Fibroblast of villous mesenchyme (primary cell): ENCODE measurements around the gene STARD5. TPM values are rescaled to one million over a fixed set of nuclear protein-coding genes. Genes with fewer than 3 reads are reported as not detected.

Experiments used
- DNase-seq: peaks from one replicate; pipeline ENCODE4 v3.0.0-alpha.2; 2010; ENCODE audit warnings: low read depth
- H3K4me3 ChIP-seq: 2 replicates; pipeline ENCODE4 v1.5.1; 2011; ENCODE audit warnings: low read depth, mild to moderate bottlenecking, low read length
- total RNA-seq: library from RNA; depleted of rRNA; stranded (reverse); fragments of >200 nt; gene quantifications from 2 replicates; pipeline ENCODE4 v1.2.3, GENCODE V29; 2012
- TF ChIP-seq, protein P1 (sequence below): IDR thresholded peaks from 2 replicates; pipeline ENCODE4 v1.5.1; 2012; ENCODE audit warnings: low read depth, mild to moderate bottlenecking, low read length; ENCODE audit not compliant: insufficient read depth

Gene STARD5
- total RNA-seq, 1 donor = 14.7 TPM

DNA sequence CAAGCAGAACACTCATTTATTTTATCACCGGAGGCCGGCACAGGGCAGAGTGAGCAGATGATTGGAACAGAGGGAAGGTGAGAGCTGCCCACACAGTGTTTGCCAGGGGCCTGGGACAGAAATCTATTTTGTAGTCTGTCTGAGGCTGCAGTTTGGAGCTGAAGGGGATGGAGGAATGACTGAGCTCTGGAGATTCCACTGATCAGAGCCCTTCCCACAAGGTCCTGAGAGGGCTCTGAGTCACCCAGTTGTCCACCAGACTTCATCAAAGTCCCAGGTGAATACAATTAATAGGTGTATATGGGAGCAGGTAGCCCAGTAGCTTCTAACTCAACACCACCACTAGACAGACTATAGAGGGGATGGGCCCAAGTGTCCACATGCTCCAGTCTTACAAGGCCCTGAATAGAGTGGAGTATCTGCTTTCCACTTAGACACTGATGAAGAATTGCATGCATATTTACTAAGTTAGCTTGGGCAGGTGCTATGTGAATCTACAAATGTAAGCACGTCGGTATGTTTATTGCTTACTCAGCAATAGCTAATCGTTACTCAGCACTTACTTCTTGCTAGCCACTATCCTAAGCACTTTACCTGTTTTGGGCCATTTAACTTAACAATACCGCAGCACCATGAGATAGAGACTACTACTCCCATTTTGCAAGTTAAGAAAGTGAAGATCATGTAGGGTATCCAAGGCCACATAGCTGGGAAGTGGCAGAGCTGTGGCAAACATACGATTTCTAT, 2.7 kb upstream of the STARD5 start:
- TF ChIP-seq, protein P1, sequence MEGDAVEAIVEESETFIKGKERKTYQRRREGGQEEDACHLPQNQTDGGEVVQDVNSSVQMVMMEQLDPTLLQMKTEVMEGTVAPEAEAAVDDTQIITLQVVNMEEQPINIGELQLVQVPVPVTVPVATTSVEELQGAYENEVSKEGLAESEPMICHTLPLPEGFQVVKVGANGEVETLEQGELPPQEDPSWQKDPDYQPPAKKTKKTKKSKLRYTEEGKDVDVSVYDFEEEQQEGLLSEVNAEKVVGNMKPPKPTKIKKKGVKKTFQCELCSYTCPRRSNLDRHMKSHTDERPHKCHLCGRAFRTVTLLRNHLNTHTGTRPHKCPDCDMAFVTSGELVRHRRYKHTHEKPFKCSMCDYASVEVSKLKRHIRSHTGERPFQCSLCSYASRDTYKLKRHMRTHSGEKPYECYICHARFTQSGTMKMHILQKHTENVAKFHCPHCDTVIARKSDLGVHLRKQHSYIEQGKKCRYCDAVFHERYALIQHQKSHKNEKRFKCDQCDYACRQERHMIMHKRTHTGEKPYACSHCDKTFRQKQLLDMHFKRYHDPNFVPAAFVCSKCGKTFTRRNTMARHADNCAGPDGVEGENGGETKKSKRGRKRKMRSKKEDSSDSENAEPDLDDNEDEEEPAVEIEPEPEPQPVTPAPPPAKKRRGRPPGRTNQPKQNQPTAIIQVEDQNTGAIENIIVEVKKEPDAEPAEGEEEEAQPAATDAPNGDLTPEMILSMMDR = no peak
- H3K4me3 ChIP-seq = no peak overlapping the region
- no peak for DNase-seq

DNA sequence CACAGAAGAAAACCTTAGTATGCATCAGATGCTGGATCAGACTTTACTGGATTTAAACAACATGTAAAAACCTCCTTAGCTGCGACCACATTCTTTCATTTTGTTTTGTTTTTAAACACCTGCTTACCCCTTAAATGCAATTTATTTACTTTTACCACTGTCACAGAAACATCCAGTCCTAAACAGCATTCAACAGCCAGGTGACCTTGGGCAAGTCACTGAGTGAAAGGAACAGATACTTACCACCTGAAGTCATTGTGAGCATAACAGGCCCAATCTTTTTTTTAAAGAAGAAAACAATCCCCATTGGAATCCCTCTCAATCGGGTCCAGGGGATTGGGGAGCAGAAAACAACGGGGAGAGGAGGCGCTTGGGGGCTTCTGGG, 390 bp downstream of the STARD5 start:
- TF ChIP-seq, protein P1 = no peak
- peak overlapping the region; percentile 95 for H3K4me3 ChIP-seq
- no peak for DNase-seq

DNA sequence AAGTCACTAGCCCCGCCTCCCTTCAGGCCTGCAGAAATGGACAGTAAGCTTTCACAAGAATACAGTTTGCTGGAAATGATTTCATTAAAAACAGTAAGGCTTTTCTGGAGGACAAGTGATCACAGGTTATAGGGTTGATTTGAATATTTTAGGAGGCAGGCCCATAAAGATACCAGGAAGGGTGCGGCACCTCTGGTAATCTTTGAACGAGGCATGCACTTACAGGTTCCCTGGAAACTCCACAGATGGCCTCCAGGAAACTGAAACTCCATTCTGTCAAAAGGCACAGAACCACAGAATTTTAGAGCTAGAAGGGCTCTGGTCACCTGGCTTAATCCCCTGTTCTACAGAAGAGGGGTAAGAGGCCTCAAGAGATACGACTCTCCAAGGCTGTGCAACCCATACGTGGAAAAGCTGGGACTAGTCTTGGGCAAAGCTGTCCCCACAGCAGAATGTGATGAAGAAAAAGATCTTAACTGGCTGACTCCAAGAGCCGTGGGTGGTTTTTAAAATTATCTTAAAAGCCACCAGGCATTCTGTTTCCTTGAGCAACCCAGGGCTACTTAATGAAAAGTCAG, 1.2 kb downstream of the STARD5 start:
- TF ChIP-seq, protein P1 = no peak
- H3K4me3 ChIP-seq = peak overlapping the region; percentile 95
- DNase-seq = no peak

DNA sequence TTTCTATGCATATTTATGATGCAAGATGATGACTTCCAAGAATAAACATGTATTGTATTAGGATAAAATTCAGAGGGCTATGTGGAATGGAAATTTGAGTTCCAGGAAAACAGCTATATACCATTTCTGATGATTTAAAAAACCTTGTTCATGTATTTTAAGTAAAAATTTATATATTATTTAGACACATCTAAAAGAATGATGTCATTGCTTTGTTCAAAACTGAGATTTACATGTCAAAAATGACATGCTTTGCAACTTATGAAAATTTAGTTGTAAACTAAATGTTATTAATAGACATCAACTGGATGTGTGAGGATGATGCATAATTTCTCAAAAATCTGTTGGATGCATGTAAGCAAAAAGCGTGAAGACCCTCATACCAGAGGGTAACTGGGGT, 2.3 kb downstream of the STARD5 start:
- peak overlapping the region; percentile 95 for H3K4me3 ChIP-seq
- DNase-seq = no peak
- TF ChIP-seq, protein P1 = no peak

DNA sequence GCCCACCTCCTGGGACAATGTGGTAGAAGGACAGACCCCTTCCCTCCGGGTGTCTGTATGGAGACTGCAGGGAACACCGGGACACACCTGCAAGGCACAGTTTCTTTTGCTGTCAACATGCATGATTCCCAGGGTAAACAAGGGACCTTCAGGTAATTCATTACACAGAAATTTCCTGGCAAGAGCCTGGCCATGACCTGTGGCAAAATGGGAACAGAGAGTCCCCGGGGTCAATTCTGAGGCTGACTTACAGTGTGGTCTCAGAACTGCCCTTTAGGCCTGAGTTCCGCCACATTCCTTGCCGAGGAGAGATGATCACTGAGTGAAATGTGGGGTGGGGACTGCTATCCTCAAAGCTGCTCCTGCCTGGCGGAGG, 6.3 kb downstream of the STARD5 start:
- TF ChIP-seq, protein P1 = no peak

DNA sequence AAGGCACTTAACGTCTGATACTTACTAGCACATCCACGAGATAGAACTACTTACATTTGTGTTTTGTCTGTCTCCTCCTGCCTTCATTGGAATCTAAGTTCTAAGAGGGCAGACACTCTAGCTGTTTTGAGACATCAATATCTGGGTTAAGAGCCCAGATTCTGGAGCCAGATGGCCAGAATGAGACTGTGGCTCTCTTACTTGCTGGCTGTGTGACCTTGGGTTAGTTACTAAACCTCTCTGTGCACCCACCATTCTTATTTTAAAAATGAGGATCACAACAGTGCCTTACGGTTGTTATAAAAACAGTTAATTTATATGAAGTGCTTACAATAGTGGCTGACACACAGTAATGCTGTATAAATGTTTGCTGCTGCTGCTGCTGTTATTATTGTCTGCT, 7.7 kb downstream of the STARD5 start:
- TF ChIP-seq, protein P1 = no peak
- DNase-seq = no peak
- no peak overlapping the region for H3K4me3 ChIP-seq

More for the DNA sequence above, 6.3 kb downstream of the STARD5 start:
- no peak overlapping the region for H3K4me3 ChIP-seq
- no peak for DNase-seq
